Gastroesophageal sphincter (tissue), 3 donors: Measurements from ENCODE around the gene PAIP2B.

Source experiments
- POLR2A ChIP-seq, 2 donors: fragments of 450-650 bp; IDR thresholded peaks; one replicate each; pipeline ENCODE4 v1.6.1; 2017; ENCODE audit warnings: antibody characterized with exemption in 2 of 2, mild to moderate bottlenecking in 2 of 2, moderate library complexity in 1 of 2
- TF ChIP-seq, protein P1 (sequence below), 4 experiments: fragments of 200-600 bp in 2 of 4; fragments of 450-650 bp in 2 of 4; sonication (generic) in 1 of 4; IDR thresholded peaks; one replicate each; pipeline ENCODE4 v1.5.1; 2017 to 2019; ENCODE audit warnings: antibody characterized with exemption in 4 of 4, mild to moderate bottlenecking in 2 of 4, moderate library complexity in 2 of 4

DNA sequence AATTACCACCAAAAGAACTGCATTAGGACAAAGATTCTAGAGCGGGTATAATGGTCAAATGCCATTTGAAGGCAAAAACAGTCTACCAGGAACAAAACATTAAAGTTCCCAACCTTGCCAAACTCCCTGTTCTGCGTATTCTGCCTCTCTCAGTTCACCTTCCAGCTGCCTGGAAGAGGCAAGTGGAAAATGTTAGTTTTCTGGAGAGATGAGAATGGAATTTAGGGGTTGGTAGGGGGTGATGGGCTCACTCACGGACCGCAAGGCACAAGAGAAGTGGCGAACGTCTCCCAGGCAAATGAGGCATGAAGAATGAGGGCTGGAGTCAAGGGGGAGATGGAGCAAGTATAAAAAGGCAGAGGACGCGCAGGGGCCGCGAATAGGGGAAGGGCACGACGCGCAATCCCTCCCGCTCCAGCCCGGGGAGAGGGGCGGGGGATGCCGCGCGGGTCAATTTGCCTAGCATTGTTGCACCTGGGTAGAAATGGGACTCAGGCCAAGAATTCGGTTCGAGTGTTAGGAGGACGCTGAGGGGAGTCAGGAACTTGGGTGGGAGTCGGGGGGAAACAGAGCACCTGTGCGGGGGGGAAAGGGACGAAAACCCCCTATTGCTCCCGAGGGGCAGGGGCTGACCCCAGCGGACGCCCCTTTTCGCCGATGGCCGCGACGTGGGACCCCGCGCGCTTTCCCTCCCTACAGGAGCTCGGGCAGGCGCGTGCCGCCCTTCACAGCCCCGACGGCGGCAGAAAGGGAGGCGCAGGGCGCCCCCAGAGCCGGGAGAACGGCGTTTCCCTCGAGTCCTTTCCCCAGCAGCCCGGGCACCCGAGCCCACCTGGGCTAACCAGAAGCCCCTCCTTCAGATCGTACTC, 573 bp downstream of the PAIP2B start:
- TF ChIP-seq, protein P1, sequence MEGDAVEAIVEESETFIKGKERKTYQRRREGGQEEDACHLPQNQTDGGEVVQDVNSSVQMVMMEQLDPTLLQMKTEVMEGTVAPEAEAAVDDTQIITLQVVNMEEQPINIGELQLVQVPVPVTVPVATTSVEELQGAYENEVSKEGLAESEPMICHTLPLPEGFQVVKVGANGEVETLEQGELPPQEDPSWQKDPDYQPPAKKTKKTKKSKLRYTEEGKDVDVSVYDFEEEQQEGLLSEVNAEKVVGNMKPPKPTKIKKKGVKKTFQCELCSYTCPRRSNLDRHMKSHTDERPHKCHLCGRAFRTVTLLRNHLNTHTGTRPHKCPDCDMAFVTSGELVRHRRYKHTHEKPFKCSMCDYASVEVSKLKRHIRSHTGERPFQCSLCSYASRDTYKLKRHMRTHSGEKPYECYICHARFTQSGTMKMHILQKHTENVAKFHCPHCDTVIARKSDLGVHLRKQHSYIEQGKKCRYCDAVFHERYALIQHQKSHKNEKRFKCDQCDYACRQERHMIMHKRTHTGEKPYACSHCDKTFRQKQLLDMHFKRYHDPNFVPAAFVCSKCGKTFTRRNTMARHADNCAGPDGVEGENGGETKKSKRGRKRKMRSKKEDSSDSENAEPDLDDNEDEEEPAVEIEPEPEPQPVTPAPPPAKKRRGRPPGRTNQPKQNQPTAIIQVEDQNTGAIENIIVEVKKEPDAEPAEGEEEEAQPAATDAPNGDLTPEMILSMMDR (IDR thresholded peaks at IDR 0.05) = peak in 2 of 4 experiments; percentile 3 to 36
- no peak for TF ChIP-seq POLR2A (IDR thresholded peaks at IDR 0.05)
